T-cell (primary cell): Measurements from ENCODE around the gene MRPL44. TPM values are rescaled to one million over a fixed set of nuclear protein-coding genes. Genes with fewer than 3 reads are reported as not detected.

Experiments used
- ATAC-seq, 4 experiments: fragments of 200-7000 bp in 3 of 4; fragments of 150-1000 bp in 1 of 4; cut with Tn5 transposase; replicated peaks in 1 of 4; 1 replicate in 3 of 4; 2 replicates in 1 of 4; pipeline ENCODE4 v1.10.0; 2021; ENCODE audit warnings: moderate library complexity in 3 of 4, mild to moderate bottlenecking in 2 of 4, moderate number of reproducible peaks in 1 of 4
- CTCF ChIA-PET, 2 donors: fragments of 300-600 bp; sonication (Branson Sonifier 250); formaldehyde crosslinking; loops; one replicate each; lab custom pipeline; 2022; ENCODE audit warnings: antibody characterized with exemption in 2 of 2; lab: Charles Lee
- POLR2A ChIA-PET, 2 donors: fragments of 300-600 bp; sonication (Branson Sonifier 250); formaldehyde crosslinking; loops; one replicate each; lab custom pipeline; 2022; ENCODE audit warnings: antibody characterized with exemption in 2 of 2; lab: Charles Lee
- DNase-seq, 35 experiments: peaks; one replicate each; pipeline versions ENCODE4 v3.0.0 to v3.0.0-alpha.2; 2013 to 2023
- H3K27ac ChIP-seq: one replicate; pipeline ENCODE4 v1.5.1; 2013; ENCODE audit warnings: low read length
- H3K27me3 ChIP-seq, 2 experiments: replicated peaks in 1 of 2; 1 replicate in 1 of 2; 2 replicates in 1 of 2; pipeline versions ENCODE4 v1.6.1 to v1.7.0; 2013; ENCODE audit warnings: low read length in 1 of 2, mixed read lengths in 1 of 2; ENCODE audit not compliant: control insufficient read depth in 2 of 2, insufficient read depth in 2 of 2; ENCODE audit errors: extremely low read depth in 1 of 2
- H3K36me3 ChIP-seq, 2 donors: 1 replicate in 1 of 2; 2 replicates in 1 of 2; pipeline versions ENCODE4 v1.6.1 to v1.7.0; 2013; ENCODE audit warnings: low read length in 1 of 2; ENCODE audit not compliant: control insufficient read depth in 2 of 2, insufficient read depth in 1 of 2; ENCODE audit errors: extremely low read depth in 1 of 2
- H3K4me1 ChIP-seq, 2 experiments: 1 replicate in 1 of 2; 2 replicates in 1 of 2; pipeline versions ENCODE4 v1.6.1 to v1.7.0; 2013; ENCODE audit warnings: low read length in 2 of 2, mixed read lengths in 1 of 2; ENCODE audit not compliant: insufficient read depth in 2 of 2, control insufficient read depth in 1 of 2; ENCODE audit errors: extremely low read depth in 1 of 2
- H3K4me3 ChIP-seq, 2 donors: 1 replicate in 1 of 2; 2 replicates in 1 of 2; pipeline versions ENCODE4 v1.5.1 to v1.7.0; 2013; ENCODE audit warnings: mild to moderate bottlenecking in 2 of 2, low read length in 1 of 2, moderate library complexity in 1 of 2; ENCODE audit not compliant: control insufficient read depth in 1 of 2; ENCODE audit errors: extremely low read depth in 1 of 2
- H3K9me3 ChIP-seq: 2 replicates; pipeline ENCODE4 v1.7.0; 2013
- H3K27ac Mint-ChIP-seq, 2 donors: one replicate each; pipeline ENCODE4 v1.8.0; 2020 to 2021; ENCODE audit warnings: mild to moderate bottlenecking in 2 of 2, mixed read lengths in 2 of 2
- H3K27me3 Mint-ChIP-seq, 2 donors: one replicate each; pipeline ENCODE4 v1.8.0; 2021 to 2022; ENCODE audit warnings: mixed read lengths in 2 of 2
- H3K36me3 Mint-ChIP-seq: one replicate; pipeline ENCODE4 v1.8.0; 2021; ENCODE audit warnings: mixed read lengths
- H3K4me1 Mint-ChIP-seq, 3 donors: one replicate each; pipeline ENCODE4 v1.8.0; 2020 to 2022; ENCODE audit warnings: mixed read lengths in 3 of 3, mild to moderate bottlenecking in 1 of 3
- H3K4me3 Mint-ChIP-seq, 3 donors: one replicate each; pipeline ENCODE4 v1.8.0; 2020 to 2022; ENCODE audit warnings: mild to moderate bottlenecking in 3 of 3, mixed read lengths in 3 of 3, moderate library complexity in 3 of 3
- H3K9me3 Mint-ChIP-seq, 3 donors: one replicate each; pipeline ENCODE4 v1.8.0; 2020 to 2022; ENCODE audit warnings: mixed read lengths in 3 of 3
- WGBS: methylation state at CpG from one replicate; pipeline ENCODE4 v1.1.5; 2013; ENCODE audit warnings: missing lambda C conversion rate; ENCODE audit not compliant: insufficient coverage; 5-methylcytosine and 5-hydroxymethylcytosine counted together
- total RNA-seq, 35 experiments: library from RNA in 6 of 35; stranded (reverse) in 6 of 35; fragments of 120-200 nt in 1 of 35; gene quantifications; one replicate each; pipeline versions ENCODE4 v1.2.1 to v1.2.4 and lab custom pipeline; 2013 to 2026

MRPL44 gene
- total RNA-seq, 5 donors from 2014 or later (not counting 1 experiment from before 2014, with no cell fraction given): 22.4 to 25.3 (median 23.8) TPM

- Histone ChIP-seq H3K36me3 (peaks cover 5 to 24% of the 10 kb centered on the region in 2 donors), H3K4me3 (no peak overlapping the region), H3K27me3 (no peaks in the 10 kb centered on the region), H3K4me1 (peaks cover 0 to 3% of the 10 kb centered on the region in 2 experiments), H3K27ac (no peak overlapping the region), H3K9me3 (no peaks in the 10 kb centered on the region)
- ChIA-PET CTCF (interaction anchor here (0.6 to 4.5 kb wide), 40 partner anchors 8 to 806 kb away, joined by 3 to 83 read pairs (median 4); partner anchors contain the start of gene WDFY1 (in 1 of the 2)), POLR2A (interaction anchor here in 1 of 2 donors (0.7 kb wide), 2 partner anchors 9 to 163 kb away, joined by 3 read pairs; no protein-coding TSS in a partner anchor)
- Mint-ChIP-seq H3K4me3 (no peak overlapping the region), H3K27me3 (no peaks in the 10 kb centered on the region), H3K4me1 (peaks cover 4 to 8% (median 4%) of the 10 kb centered on the region in 3 donors), H3K27ac (no peak overlapping the region), H3K9me3 (no peaks in the 10 kb centered on the region), H3K36me3 (peaks cover 21% of the 10 kb centered on the region)
- 90% methylated on average over 2 of the region's 8 CpGs for WGBS
- ATAC-seq (peak in 3 of 4 experiments; percentile 65 to 71 (median 66)), DNase-seq (peak in 24 of 35 experiments; percentile 4 to 80 (median 38))
Measured at GRCh38 chr2:223970343-223971128, 13.3 kb downstream of the MRPL44 start.

GRCh38 chr2:223971731-223972130 is 14.5 kb downstream of the MRPL44 start:
- Histone ChIP-seq H3K4me1 (peaks cover 0 to 3% of the 10 kb centered on the region in 2 experiments), H3K4me3 (no peak overlapping the region), H3K27ac (no peak overlapping the region), H3K36me3 (peaks cover 5 to 17% of the 10 kb centered on the region in 2 donors), H3K27me3 (no peaks in the 10 kb centered on the region), H3K9me3 (no peaks in the 10 kb centered on the region)
- H3K36me3 Mint-ChIP-seq: peaks cover 17% of the 10 kb centered on the region
- no peaks in the 10 kb centered on the region for H3K9me3 Mint-ChIP-seq
- no peak for ATAC-seq
- H3K4me1 Mint-ChIP-seq: peaks cover 4 to 6% (median 4%) of the 10 kb centered on the region in 3 donors
- no peaks in the 10 kb centered on the region for H3K27me3 Mint-ChIP-seq
- no peak overlapping the region for H3K27ac Mint-ChIP-seq
- no peak for DNase-seq
- no CpG with 5 or more reads among the region's 5 CpGs for WGBS
- POLR2A ChIA-PET: interaction anchor here (0.6 kb wide), 2 partner anchors 24 to 553 kb away, joined by 3 read pairs; no protein-coding TSS in a partner anchor
- H3K4me3 Mint-ChIP-seq: no peak overlapping the region
- CTCF ChIA-PET: interaction anchor here (0.5 to 4.5 kb wide), 11 partner anchors 10 to 315 kb away, joined by 3 to 83 read pairs (median 23); no protein-coding TSS in a partner anchor

- ATAC-seq: no peak
- no peaks in the 10 kb centered on the region for H3K27me3 Mint-ChIP-seq
- Histone ChIP-seq H3K36me3 (peaks cover 5 to 12% of the 10 kb centered on the region in 2 donors), H3K9me3 (no peaks in the 10 kb centered on the region), H3K27me3 (no peaks in the 10 kb centered on the region), H3K4me3 (no peak overlapping the region), H3K27ac (no peak overlapping the region), H3K4me1 (peaks cover 0 to 3% of the 10 kb centered on the region in 2 experiments)
- WGBS: 100% methylated on average over 2 of the region's 7 CpGs
- H3K4me1 Mint-ChIP-seq: peaks cover 4 to 6% (median 4%) of the 10 kb centered on the region in 3 donors
- peaks cover 15% of the 10 kb centered on the region for H3K36me3 Mint-ChIP-seq
- H3K27ac Mint-ChIP-seq: no peak overlapping the region
- H3K9me3 Mint-ChIP-seq: no peaks in the 10 kb centered on the region
- POLR2A ChIA-PET: interaction anchor here in 1 of 2 donors (0.6 kb wide), 1 partner anchor 23 kb away, joined by 3 read pairs; no protein-coding TSS in a partner anchor
- CTCF ChIA-PET: interaction anchor here (0.5 to 4.5 kb wide), 5 partner anchors 11 to 1109 kb away, joined by 3 to 83 read pairs (median 36); no protein-coding TSS in a partner anchor
- no peak overlapping the region for H3K4me3 Mint-ChIP-seq
- DNase-seq: no peak
Measured at GRCh38 chr2:223972656-223973102, 15.4 kb downstream of the MRPL44 start.

GRCh38 chr2:223973606-223974005 is 16.3 kb downstream of the MRPL44 start:
- Histone ChIP-seq H3K27ac (no peak overlapping the region), H3K4me1 (peaks cover 0 to 3% of the 10 kb centered on the region in 2 experiments), H3K36me3 (peaks cover 2 to 7% of the 10 kb centered on the region in 2 donors), H3K9me3 (no peaks in the 10 kb centered on the region), H3K27me3 (no peaks in the 10 kb centered on the region), H3K4me3 (no peak overlapping the region)
- ATAC-seq (no peak), DNase-seq (no peak)
- no peak overlapping the region for H3K4me3 Mint-ChIP-seq
- no peaks in the 10 kb centered on the region for H3K9me3 Mint-ChIP-seq
- WGBS: 100% methylated on average over 3 of the region's 3 CpGs
- no peaks in the 10 kb centered on the region for H3K27me3 Mint-ChIP-seq
- H3K36me3 Mint-ChIP-seq: peaks cover 15% of the 10 kb centered on the region
- POLR2A ChIA-PET: no interaction called here
- CTCF ChIA-PET: interaction anchor here in 1 of 2 donors (0.8 kb wide), 1 partner anchor 302 kb away, joined by 7 read pairs; no protein-coding TSS in a partner anchor
- no peak overlapping the region for H3K27ac Mint-ChIP-seq
- peaks cover 4 to 6% (median 4%) of the 10 kb centered on the region in 3 donors for H3K4me1 Mint-ChIP-seq

GRCh38 chr2:223976635-223977226 is 19.5 kb downstream of the MRPL44 start:
- no peaks in the 10 kb centered on the region for H3K4me1 ChIP-seq
- H3K27ac Mint-ChIP-seq: no peak overlapping the region
- H3K36me3 ChIP-seq: peaks cover 0 to 3% of the 10 kb centered on the region in 2 donors
- H3K36me3 Mint-ChIP-seq: peaks cover 4% of the 10 kb centered on the region
- H3K9me3 Mint-ChIP-seq: no peaks in the 10 kb centered on the region
- POLR2A ChIA-PET: interaction anchor here in 1 of 2 donors (0.6 kb wide), 1 partner anchor 1327 kb away, joined by 4 read pairs; no protein-coding TSS in a partner anchor
- ATAC-seq (no peak), DNase-seq (no peak)
- H3K4me1 Mint-ChIP-seq: no peaks in the 10 kb centered on the region
- CTCF ChIA-PET: interaction anchor here in 1 of 2 donors (0.9 to 1.3 kb wide), 2 partner anchors 14 to 17 kb away, joined by 4 read pairs; no protein-coding TSS in a partner anchor
- no peak overlapping the region for H3K4me3 Mint-ChIP-seq
- no peaks in the 10 kb centered on the region for H3K27me3 ChIP-seq
- H3K27ac ChIP-seq: no peak overlapping the region
- no peaks in the 10 kb centered on the region for H3K27me3 Mint-ChIP-seq
- H3K4me3 ChIP-seq: no peak overlapping the region
- H3K9me3 ChIP-seq: no peaks in the 10 kb centered on the region
- WGBS: 20% methylated on average over 1 of the region's 3 CpGs

DNA sequence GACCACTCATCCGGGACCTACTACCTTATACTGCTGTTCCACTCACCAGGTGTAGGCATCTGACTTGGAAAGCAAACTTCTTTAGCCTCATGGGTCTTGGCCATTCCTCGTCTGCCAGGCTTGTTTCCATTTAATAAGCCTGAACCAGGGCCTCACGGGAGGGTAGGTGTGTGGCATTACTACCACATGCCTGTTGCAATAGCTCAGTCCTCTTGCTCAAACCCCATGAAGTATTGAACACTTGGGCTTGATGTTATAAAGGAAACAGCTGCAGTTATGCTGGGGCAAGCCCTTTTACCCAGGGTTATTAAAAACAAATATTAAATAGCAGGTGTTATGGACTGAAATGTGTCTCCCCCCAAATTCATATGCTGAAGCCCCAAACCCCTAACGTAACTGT is 21.2 kb downstream of the MRPL44 start:
- Mint-ChIP-seq H3K27me3 (no peaks in the 10 kb centered on the region), H3K4me3 (no peak overlapping the region), H3K4me1 (no peaks in the 10 kb centered on the region), H3K36me3 (peaks cover 2% of the 10 kb centered on the region), H3K27ac (no peak overlapping the region), H3K9me3 (no peaks in the 10 kb centered on the region)
- H3K36me3 ChIP-seq: no peaks in the 10 kb centered on the region
- CTCF ChIA-PET: interaction anchor here (0.9 to 1.2 kb wide), 3 partner anchors 8 to 305 kb away, joined by 4 read pairs; no protein-coding TSS in a partner anchor
- H3K27ac ChIP-seq: no peak overlapping the region
- POLR2A ChIA-PET: interaction anchor here (0.6 to 1.0 kb wide), 2 partner anchors 21 to 131 kb away, joined by 3 read pairs; partner anchors contain the start of gene MRPL44 (in 1 of the 2)
- no peak overlapping the region for H3K4me3 ChIP-seq
- no peak for ATAC-seq
- H3K4me1 ChIP-seq: no peaks in the 10 kb centered on the region
- DNase-seq: no peak
- no peaks in the 10 kb centered on the region for H3K9me3 ChIP-seq
- 90% methylated on average over 3 of the region's 4 CpGs for WGBS
- H3K27me3 ChIP-seq: no peaks in the 10 kb centered on the region
